ENCODE data around the gene PSMB1. TPM values are rescaled to one million over a fixed set of nuclear protein-coding genes. Genes with fewer than 3 reads are reported as not detected.

Gene PSMB1
- total and polyA plus RNA-seq, 4 donors = 139 to 207 (median 152) TPM

DNA sequence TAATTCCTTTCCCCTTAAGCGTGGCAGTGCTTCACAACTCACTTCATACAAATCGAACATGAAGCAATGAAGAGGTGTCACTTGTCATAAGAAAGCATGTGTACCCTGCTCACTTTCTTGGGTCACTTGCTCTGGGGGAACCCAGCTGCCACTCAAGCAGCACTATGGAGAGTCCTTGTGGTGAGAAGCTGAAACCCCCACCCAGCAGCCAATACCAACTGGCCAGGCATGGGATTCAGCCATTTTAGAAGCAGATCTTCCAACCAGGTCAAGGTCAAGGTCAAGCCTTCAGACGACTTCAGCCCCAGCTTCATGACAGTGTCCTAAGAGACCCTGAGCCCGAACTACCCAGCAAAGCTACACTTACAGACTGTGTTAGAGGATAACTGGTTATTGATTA, 62.8 kb downstream of the PSMB1 start:
- Histone ChIP-seq H3K36me3 (ENCODE audit: control insufficient read depth, insufficient read depth, low read length) (no peaks in the 10 kb centered on the region), H3K4me1 (ENCODE audit: control insufficient read depth, insufficient read depth, low read length) (no peaks in the 10 kb centered on the region), H3K4me3 (ENCODE audit: low read depth, low read length) (no peak overlapping the region), H3K27me3 (ENCODE audit: control insufficient read depth, insufficient read depth, low read length) (no peaks in the 10 kb centered on the region), H3K9me3 (ENCODE audit: control insufficient read depth, insufficient read depth, low read length) (no peaks in the 10 kb centered on the region), H3K27ac (ENCODE audit: low read depth, low read length) (no peak overlapping the region)
- DNase-seq (ENCODE audit: low read depth in 4 of 6, low spot score in 6 of 6) = no peak
- 70% methylated on average over 3 of the region's 4 CpGs for WGBS (ENCODE audit: insufficient coverage)

DNA sequence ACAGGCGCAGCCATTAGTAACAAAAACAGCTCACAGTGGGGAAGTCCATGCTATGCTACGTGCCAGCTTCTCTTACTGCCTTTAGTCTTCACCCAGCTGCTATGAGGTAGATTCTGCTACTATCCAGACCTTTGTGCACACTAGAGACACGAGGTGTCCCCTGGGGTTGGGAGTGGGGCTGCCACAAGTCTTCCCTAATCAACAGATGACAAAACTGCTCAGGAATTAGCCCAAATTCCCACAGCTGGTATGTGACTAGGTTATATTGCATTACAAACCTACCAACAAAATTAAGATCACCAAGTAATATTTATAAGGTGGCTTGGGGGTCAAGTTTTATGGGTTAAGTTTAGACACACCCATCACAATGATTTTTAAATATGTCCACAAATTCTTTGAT, 63.3 kb downstream of the PSMB1 start:
- Histone ChIP-seq H3K4me1 (ENCODE audit: control insufficient read depth, insufficient read depth, low read length) (no peaks in the 10 kb centered on the region), H3K36me3 (ENCODE audit: control insufficient read depth, insufficient read depth, low read length) (no peaks in the 10 kb centered on the region), H3K27ac (ENCODE audit: low read depth, low read length) (no peak overlapping the region), H3K27me3 (ENCODE audit: control insufficient read depth, insufficient read depth, low read length) (no peaks in the 10 kb centered on the region), H3K9me3 (ENCODE audit: control insufficient read depth, insufficient read depth, low read length) (no peaks in the 10 kb centered on the region), H3K4me3 (ENCODE audit: low read depth, low read length) (no peak overlapping the region)
- 92% methylated on average over 2 of the region's 3 CpGs for WGBS (ENCODE audit: insufficient coverage)
- DNase-seq (ENCODE audit: low read depth in 4 of 6, low spot score in 6 of 6) = no peak

DNA sequence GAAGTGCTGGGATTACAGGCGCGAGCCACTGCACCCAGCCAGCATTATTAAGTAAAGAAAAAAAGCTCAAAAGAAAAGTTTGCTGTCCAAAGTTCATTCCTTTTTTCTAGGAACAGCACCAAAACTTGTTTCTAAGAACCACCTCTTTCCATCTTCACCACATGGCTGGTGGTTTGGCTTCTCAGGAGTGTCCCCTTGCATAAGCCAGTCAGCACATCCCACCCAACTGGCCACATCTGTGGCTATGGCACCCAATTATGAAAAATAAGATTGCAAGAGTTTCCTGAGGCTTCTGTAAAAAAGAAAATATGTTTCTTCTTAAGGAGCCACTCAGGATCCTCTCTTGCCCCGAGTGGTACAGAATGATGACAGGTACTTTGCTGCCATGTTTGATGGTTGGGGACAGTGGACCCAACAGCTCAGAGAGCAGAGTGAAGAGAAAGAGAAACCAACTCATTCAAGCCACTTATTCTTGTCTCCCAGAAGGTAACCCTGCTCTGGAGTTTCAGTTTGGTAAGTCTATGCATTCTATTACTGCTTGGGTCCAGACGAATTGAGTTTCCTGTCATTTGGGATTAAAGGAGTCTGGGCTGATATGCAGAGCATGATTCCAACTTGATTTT, 65.3 kb downstream of the PSMB1 start:
- no peak overlapping the region for H3K4me3 ChIP-seq (ENCODE audit: low read depth, low read length)
- no peak for DNase-seq (ENCODE audit: low read depth in 4 of 6, low spot score in 6 of 6)
- no peaks in the 10 kb centered on the region for H3K36me3 ChIP-seq (ENCODE audit: control insufficient read depth, insufficient read depth, low read length)
- no peak overlapping the region for H3K27ac ChIP-seq (ENCODE audit: low read depth, low read length)
- 80% methylated on average over 1 of the region's 4 CpGs for WGBS (ENCODE audit: insufficient coverage)
- no peaks in the 10 kb centered on the region for H3K4me1 ChIP-seq (ENCODE audit: control insufficient read depth, insufficient read depth, low read length)
- no peaks in the 10 kb centered on the region for H3K27me3 ChIP-seq (ENCODE audit: control insufficient read depth, insufficient read depth, low read length)
- no peaks in the 10 kb centered on the region for H3K9me3 ChIP-seq (ENCODE audit: control insufficient read depth, insufficient read depth, low read length)

DNA sequence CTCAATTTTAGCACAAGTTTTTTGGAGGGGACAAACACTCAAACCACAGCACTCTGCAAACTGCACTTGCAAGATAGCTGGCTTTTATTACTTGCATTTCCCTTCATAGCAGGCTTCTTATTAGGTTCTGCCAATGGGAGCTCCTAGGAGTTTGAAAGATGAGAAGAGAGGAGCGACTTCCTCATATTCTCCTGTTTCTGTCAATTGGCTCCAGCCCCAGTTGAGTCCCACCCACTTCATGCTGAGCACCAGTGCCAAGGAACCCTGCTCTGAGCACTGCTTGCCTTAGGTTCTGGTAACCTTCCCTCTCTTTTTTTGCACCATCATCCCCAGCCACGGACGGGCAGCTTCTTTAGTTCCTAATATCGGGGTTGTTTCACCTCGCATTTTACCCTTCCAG, 67.9 kb downstream of the PSMB1 start:
- DNase-seq (ENCODE audit: low read depth in 4 of 6, low spot score in 6 of 6) = no peak
- 88% methylated on average over 4 of the region's 5 CpGs for WGBS (ENCODE audit: insufficient coverage)
- Histone ChIP-seq H3K9me3 (ENCODE audit: control insufficient read depth, insufficient read depth, low read length) (no peaks in the 10 kb centered on the region), H3K36me3 (ENCODE audit: control insufficient read depth, insufficient read depth, low read length) (no peaks in the 10 kb centered on the region), H3K4me3 (ENCODE audit: low read depth, low read length) (no peak overlapping the region), H3K27me3 (ENCODE audit: control insufficient read depth, insufficient read depth, low read length) (no peaks in the 10 kb centered on the region), H3K4me1 (ENCODE audit: control insufficient read depth, insufficient read depth, low read length) (peaks cover 4% of the 10 kb centered on the region), H3K27ac (ENCODE audit: low read depth, low read length) (no peak overlapping the region)

Other genes starting within 250 kb of the PSMB1 start
- gene FAM120B, start 246.5 kb downstream of the PSMB1 start, total RNA-seq = 10 to 100 TPM; 29.0 to 34.8 TPM
- 10 to 100 TPM; 38.5 to 40.2 TPM for gene FAM120B, start 246.5 kb downstream of the PSMB1 start, polyA plus RNA-seq (ENCODE audit: insufficient read length in 2 of 2)
- gene TBP, start 1.1 kb upstream of the PSMB1 start, total RNA-seq = 10 to 100 TPM; 11.5 to 16.5 TPM
- gene TBP, start 1.1 kb upstream of the PSMB1 start, polyA plus RNA-seq (ENCODE audit: insufficient read length in 2 of 2) = 10 to 100 TPM; 22.5 to 27.6 TPM
- gene PDCD2, start 31.3 kb upstream of the PSMB1 start, total RNA-seq = 10 to 100 TPM; 36.6 to 64.4 TPM
- 10 to 100 TPM; 64.7 to 69.2 TPM for gene PDCD2, start 31.3 kb upstream of the PSMB1 start, polyA plus RNA-seq (ENCODE audit: insufficient read length in 2 of 2)

All from spinal cord (tissue), 10 donors.